ENCODE results near the gene MIGA2.
"Not testable (repeated sequence)": the region's sequence is repeated elsewhere in the genome, so short reads cannot be mapped to it uniquely, and the experiment has no call there.

MIGA2 gene

DNA sequence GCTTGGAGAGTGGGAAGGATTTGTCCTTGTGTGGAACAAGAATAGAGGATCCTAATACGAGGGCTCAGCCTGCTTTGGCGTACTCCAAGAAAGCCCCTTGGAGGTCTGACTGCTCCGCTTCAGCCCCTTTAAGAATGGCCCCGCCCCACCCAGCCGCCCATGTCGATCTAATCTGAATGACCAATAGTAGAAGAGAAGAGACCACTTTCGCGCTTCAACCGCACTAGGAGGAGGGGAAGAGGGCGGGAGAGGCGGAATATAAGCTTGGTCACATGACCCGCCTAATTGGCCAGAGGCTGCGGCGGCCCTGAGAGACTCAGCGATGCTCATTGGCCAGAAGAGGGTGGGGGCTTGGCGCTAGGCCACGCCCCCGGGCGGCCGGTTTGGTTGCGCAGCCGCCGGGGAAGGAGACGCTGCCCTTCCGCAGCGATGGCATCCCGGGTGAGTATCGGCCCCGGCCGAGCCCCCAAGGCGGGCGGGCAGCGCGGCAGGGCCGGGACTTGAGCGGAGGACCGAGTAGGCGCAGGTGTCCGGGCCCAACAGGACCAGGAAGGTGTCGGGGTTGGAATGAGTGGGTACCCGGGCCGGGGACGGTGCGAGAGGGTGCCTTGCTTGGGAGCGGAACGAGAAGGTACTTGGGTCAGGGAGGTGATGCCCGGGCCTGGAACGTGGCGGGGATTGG, at the start of gene MIGA2:
MIGA2 (plus strand) TSS at position 386 of the 682 bp plus-strand sequence. CDS start 3,969 bp downstream, outside the sequence.
- DNase-seq: peak; percentile 77

GRCh38 chr9:128986671-128987070, 49.8 kb upstream of the MIGA2 start:
- no peak for DNase-seq

DNA sequence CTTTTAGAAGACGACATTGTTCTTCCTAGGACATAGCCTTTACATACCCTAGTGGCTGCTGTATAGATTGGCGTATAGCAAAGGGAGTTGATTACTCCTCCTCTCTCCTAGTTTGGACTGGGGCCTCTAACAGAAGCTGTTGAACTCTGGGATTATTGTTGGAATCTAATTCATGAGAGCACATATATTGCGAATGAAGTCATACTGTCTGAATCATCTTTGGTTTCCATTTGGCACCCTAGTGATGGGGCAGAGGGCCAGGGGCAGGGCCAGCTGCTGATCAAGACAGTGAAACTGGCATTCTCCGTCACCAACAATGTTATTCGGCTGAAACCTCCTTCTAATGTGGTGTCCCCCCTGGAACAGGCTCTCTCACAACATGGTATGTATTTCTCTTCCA, 48.6 kb upstream of the MIGA2 start:
- no peak for DNase-seq

DNA sequence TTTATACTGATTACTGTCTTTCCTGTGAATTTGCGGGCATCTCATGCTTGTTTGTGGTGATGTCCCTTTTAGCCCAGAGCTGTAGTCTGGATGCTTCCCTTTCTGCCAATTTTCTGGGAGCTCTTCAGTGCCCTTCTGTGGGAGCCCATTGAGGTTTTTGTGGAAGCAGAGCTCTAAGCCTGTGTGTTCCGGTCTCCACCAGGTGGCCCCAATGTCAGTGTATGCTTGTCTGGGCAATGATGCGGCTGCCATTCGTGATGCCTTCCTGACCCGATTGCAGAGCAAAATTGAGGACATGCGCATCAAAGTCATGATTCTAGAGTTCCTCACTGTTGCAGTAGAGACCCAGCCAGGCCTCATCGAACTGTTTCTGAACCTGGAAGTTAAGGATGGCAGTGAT, 43.4 kb upstream of the MIGA2 start:
- no peak for DNase-seq

DNA sequence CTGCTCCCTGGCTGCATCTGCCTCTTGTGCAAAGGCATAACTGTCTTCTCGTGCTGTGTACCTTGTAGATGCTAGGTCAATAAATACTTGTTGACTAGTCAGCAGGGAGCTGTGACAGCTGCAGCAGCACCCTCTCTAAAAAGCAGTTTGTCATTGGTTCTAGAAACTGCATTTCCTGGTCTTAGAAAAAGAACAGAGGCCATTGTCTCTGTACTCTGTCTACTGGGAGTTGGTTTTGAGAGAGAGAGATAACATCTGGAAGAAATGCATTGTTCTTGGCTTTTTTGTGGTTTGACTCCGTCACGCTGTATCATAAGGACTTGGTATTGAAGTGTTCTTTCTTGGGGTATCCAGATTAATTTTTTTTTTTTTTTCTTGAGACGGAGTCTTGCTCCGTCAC, 40.6 kb upstream of the MIGA2 start:
- no peak for DNase-seq

DNA sequence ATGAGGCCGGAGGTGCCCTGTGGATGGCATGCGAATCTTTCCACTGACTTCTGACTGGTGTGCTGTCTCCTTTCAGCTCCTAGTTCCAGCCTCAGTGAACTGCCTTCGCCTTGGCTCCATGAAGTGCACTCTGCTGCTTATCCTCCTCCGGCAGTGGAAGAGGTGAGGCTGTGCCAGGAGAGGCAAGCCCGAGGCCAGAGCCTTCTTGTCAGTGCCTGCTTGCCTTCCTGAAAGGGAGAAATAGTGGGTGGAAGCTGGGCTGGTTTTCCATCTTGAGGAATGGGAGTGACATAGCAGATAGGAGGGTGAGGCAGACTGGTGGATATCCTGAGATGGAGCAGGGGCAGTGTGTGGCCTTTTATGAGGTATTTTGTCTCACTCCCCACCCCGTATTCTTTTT, 38.0 kb upstream of the MIGA2 start:
- no peak for DNase-seq

GRCh38 chr9:128999581-129000206, 36.7 kb upstream of the MIGA2 start:
- no peak for DNase-seq

DNA sequence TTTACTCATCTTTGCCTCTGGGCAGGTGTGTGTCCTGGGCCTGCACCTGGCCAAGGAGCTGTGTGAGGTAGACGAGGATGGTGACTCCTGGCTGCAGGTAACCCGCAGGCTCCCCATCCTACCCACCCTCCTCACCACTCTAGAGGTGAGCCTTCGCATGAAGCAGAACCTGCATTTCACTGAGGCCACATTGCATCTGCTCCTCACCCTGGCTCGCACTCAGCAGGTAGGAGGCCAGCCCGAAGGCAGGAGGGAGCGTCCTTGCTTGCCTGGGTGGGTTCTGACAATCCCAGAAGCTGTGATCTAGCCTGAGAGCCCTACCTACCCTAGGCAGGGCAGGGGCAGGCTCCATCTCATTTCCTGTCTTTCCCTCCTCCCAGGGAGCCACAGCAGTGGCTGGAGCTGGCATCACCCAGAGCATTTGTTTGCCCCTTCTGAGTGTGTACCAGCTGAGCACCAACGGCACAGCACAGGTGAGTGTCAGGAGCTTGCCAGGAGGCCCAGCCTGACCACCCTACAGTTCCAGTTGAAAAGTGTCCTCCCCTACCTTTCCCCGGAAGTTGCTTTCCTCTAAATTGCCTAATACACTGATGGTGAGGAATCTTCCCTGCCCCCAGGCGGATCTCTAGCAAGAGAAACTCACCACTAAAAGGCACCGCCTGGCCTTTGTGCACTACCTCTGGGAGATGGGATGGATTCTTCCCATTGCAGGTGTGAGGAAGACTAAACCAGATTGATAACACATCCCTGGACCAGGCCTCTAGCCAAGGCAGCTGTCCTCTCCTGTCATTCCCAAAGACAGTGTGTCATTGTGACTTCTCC, 34.7 kb upstream of the MIGA2 start:
- no peak for DNase-seq

GRCh38 chr9:129002992-129003391, 33.4 kb upstream of the MIGA2 start:
- no peak for DNase-seq

- DNase-seq: not testable (repeated sequence)
These were observed 32.3 kb upstream of the MIGA2 start for GRCh38 chr9:129004173-129004572.

DNA sequence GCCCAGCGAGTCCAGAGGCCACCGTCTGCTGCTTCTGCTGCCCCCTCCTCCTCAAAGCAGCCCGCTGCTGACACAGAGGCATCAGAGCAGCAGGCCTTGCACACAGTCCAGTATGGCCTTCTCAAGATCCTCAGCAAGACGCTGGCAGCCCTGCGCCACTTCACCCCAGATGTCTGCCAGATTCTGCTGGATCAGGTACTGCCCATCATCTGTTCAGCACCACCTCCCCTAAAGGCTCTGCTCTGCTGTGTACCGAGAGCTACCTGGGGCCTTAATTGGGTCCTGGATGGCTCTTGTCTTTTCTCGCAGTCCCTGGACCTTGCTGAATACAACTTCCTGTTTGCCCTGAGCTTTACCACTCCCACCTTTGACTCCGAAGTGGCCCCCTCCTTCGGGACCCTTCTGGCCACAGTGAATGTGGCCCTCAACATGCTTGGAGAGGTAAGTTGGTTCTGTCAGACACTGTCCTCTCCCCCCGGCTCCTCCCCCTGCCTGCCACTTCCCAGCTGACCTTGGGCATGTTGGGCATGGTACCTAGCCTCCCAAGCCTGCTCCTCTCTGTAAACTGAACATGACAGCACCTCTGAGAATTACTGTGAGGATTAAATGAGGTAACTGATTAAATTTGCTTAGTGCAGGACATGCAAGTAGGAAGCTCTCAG, 31.0 kb upstream of the MIGA2 start:
- DNase-seq: no peak

GRCh38 chr9:129006328-129007034, 29.9 kb upstream of the MIGA2 start:
- no peak for DNase-seq

GRCh38 chr9:129007035-129007765, 29.2 kb upstream of the MIGA2 start:
- DNase-seq: no peak

DNA sequence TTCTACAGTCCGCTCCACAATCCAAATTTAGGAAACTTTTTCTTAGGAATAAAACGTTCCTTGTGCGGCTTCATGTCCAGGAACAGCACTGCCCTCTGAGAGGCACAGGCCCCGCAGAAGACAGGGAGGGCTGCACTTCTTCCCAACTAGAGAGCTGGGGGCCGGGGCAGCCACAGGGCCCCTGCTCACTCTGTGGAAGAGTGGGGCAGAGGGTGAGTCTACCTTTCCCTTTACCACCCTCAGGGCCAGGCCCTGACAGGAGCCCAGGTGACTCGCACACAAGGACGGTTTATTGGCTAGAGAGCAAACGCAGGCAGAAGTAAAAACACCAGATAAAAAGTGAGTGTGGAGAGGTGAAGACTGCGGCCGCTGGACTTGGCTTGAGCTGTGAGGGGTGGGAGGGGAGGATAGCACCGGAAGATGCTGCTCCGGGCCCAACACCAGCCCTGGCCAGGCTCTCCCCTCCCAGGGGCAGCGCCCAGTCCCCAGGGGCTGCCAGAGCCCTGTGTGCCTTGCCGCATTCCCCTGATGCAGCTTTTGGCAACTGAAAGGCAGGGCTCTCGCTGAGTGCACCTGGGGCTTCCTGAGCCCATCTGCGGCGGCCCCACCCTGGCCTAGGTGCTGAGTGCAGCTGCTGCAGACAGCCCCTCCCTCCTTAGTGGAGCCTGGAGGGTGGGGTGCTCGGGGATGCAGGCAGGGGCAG, 28.5 kb upstream of the MIGA2 start:
- no peak for DNase-seq

GRCh38 chr9:129008469-129008965, 27.9 kb upstream of the MIGA2 start:
- DNase-seq: no peak

DNA sequence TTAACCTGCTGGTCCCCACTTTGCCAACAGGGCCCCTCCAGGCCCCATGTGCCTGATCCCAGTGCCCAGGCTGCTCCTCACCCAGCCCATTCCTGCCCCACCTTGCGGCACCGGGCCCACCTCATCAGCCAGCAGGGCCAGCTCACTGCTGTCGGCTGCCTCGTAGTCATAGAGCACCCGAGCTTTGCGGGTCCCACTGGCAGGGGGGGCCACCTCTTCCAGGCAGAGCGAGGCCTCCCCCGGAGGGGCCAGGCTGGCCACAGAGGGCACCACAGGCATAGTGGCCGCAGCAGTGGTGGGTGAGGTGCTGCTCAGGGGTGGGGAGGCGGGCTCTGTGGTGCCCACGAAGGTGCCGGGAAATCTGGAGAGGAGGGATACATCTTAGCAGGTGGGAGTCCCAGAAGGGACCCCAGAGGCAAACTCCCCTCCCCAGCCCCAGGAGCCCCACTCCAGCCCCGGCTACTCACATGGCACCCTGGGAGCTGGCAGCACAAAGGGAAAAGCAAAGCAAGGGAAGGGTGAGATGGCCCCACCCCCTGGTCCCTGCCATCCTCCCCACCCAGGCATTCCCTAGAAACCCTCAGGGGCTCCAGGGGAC, 27.3 kb upstream of the MIGA2 start:
- DNase-seq: no peak

- no peak for DNase-seq
These were observed 26.8 kb upstream of the MIGA2 start for GRCh38 chr9:129009584-129010141.

DNA sequence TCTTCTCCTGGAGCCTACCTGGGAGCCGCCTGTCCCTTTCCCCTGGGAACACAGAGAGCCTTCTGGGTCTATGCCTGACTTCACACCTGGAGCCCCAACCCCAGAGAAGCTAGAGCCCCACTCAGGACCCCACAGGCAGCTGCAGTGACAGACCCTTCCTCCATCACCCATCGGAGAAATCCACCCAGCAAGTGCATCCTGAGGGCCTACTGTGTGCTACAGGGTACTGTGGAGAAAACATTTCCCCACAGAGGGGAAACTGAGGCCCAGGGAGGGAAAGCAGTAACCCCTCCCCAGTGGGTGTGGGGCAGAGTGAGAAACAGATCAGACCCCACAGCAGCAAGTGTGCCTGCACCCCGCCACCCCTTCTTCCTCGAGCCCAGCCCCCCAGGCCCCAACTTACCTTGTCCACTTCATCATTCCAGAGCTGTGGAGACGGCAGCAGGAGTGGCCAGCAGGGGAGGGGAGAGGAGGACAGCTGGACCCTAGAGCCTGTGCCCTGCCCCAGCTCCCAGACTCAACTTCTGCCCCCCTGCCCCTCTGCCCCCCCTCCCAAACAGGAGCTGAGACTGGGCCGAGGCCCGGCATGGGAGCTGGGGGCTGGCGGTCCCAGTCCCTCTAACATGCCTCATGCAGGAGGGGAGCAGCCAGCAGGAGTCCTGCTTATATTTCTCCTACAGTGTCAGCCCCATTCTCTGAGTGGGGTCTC, 26.0 kb upstream of the MIGA2 start:
- DNase-seq: no peak

GRCh38 chr9:129011170-129011569, 25.3 kb upstream of the MIGA2 start:
- DNase-seq: no peak

GRCh38 chr9:129011761-129012181, 24.7 kb upstream of the MIGA2 start:
- DNase-seq: no peak
